Testis (tissue), 2 donors: ENCODE results near the gene CDCP1.

Experiments
- CTCF ChIP-seq, 3 experiments: fragments of 450-650 bp in 2 of 3; fragments of 200-600 bp in 1 of 3; sonication (generic) in 1 of 3; IDR thresholded peaks; one replicate each; pipeline ENCODE4 v1.5.1; 2016 to 2019; ENCODE audit warnings: antibody characterized with exemption in 3 of 3, mild to moderate bottlenecking in 2 of 3, moderate library complexity in 1 of 3
- POLR2A ChIP-seq: fragments of 450-650 bp; IDR thresholded peaks from one replicate; pipeline ENCODE4 v1.6.1; 2017; ENCODE audit warnings: antibody characterized with exemption, mild to moderate bottlenecking, moderate library complexity

DNA sequence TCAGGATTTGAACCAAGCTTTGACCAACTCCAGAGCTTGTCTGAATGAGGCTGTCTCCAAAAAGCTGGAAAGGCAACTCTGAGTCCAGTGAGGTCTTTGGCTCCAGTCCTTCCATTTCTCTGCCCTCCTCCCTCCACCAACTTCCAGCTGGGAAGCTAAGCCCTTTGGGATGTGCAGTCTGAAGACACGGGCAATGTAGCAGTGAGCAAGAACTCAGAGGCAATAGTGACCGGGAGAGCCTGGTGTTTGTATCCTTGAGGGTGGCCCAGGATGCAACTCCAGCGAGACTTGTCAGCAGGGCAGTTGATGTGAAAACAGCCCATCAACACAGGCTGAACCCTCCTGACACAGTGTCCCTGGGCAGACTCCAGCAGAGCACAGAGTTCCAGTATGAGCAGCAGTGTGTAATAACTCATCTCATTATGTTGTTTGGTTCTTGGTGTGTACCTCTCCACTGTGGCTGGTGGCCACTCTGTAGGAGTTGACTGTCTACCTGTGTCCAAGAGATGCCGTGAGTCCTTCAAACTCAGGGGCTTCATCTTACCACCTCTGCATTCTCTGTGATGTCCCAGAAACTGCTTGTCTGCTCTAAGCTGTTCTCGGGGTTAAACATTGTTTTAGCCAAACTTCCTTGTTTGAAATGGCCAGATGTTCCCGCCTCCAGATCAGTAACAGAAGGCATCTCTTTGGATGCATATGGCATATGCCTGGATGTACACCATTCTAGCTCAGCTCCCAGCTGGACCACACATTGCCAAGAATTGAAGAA lies 6.6 kb downstream of the CDCP1 start:
- TF ChIP-seq CTCF (IDR thresholded peaks at IDR 0.05): no peak
- no peak for TF ChIP-seq POLR2A
